Sigmoid colon (tissue), 7 donors: ENCODE measurements around the gene ACTR2. TPM values are rescaled to one million over a fixed set of nuclear protein-coding genes. Genes with fewer than 3 reads are reported as not detected.
"Not testable (repeated sequence)": the region's sequence is repeated elsewhere in the genome, so short reads cannot be mapped to it uniquely, and the experiment has no call there.

ENCODE experiments used
- DNase-seq: peaks from one replicate; pipeline ENCODE4 v3.0.0-alpha.2; 2019
- H3K27ac ChIP-seq, 4 donors: fragments of 200-600 bp; sonication (generic); one replicate each; pipeline ENCODE4 v1.5.1; 2016 to 2019; ENCODE audit warnings: mild to moderate bottlenecking in 1 of 4
- H3K27me3 ChIP-seq, 3 donors: fragments of 200-600 bp; sonication (generic); one replicate each; pipeline ENCODE4 v1.5.1; 2019; ENCODE audit warnings: mild to moderate bottlenecking in 1 of 3
- H3K36me3 ChIP-seq, 4 donors: fragments of 200-600 bp; sonication (generic); one replicate each; pipeline ENCODE4 v1.5.1; 2016 to 2019
- H3K4me1 ChIP-seq, 4 donors: fragments of 200-600 bp; sonication (generic); one replicate each; pipeline ENCODE4 v1.5.1; 2017 to 2019
- H3K4me3 ChIP-seq, 4 donors: fragments of 200-600 bp; sonication (generic); one replicate each; pipeline ENCODE4 v1.5.1; 2017 to 2019; ENCODE audit warnings: mild to moderate bottlenecking in 2 of 4, moderate library complexity in 1 of 4
- H3K9me3 ChIP-seq, 4 donors: fragments of 200-600 bp in 3 of 4; sonication (generic) in 3 of 4; one replicate each; pipeline versions ENCODE4 v1.5.1 to v1.6.1; 2013 to 2019
- EP300 ChIP-seq, 4 donors: sonication (generic); formaldehyde crosslinking; IDR thresholded peaks; one replicate each; pipeline ENCODE4 v1.6.1; 2017; ENCODE audit warnings: antibody characterized with exemption in 4 of 4
- POLR2A ChIP-seq, 2 donors: fragments of 450-650 bp; IDR thresholded peaks; one replicate each; pipeline ENCODE4 v1.6.1; 2016; ENCODE audit warnings: antibody characterized with exemption in 2 of 2, mild to moderate bottlenecking in 2 of 2, moderate library complexity in 2 of 2
- POLR2AphosphoS5 ChIP-seq, 4 donors: sonication (generic); formaldehyde crosslinking; IDR thresholded peaks; one replicate each; pipeline ENCODE4 v1.6.1; 2017; ENCODE audit warnings: antibody characterized with exemption in 4 of 4
- WGBS, 2 donors: extraction: QIAGEN DNeasy Blood & Tissue Kit; methylation state at CpG; one replicate each; pipeline ENCODE4 v1.1.7; 2013; 5-methylcytosine and 5-hydroxymethylcytosine counted together
- intact Hi-C: fragments of 100-400 bp; cut with DNase I; formaldehyde crosslinking; loops from one replicate; pipeline ENCODE4 v1.15.1; 2023
- polyA plus RNA-seq, 3 donors: library from polyadenylated mRNA; stranded (reverse); fragments of 200-250 nt; gene quantifications; one replicate each; pipeline ENCODE4 v1.2.3, GENCODE V29; 2013
- total RNA-seq, 4 donors: library from RNA; depleted of rRNA; stranded (reverse); fragments of >200 nt; gene quantifications; one replicate each; pipeline ENCODE4 v1.1.0, GENCODE V29; 2016
- TF ChIP-seq, protein P1 (sequence below), 4 experiments: fragments of 450-650 bp in 3 of 4; fragments of 200-600 bp in 1 of 4; IDR thresholded peaks; one replicate each; pipeline ENCODE4 v1.5.1; 2016 to 2019; ENCODE audit warnings: antibody characterized with exemption in 4 of 4, mild to moderate bottlenecking in 3 of 4, moderate library complexity in 2 of 4
- donor health status: healthy with polysubstance abuse.
- donor health status: Bipolar disorder and iron deficiency.
- donor health status: healthy.

The ACTR2 gene
- total and polyA plus RNA-seq, 7 donors: 70.9 to 171 (median 98.1) TPM

DNA sequence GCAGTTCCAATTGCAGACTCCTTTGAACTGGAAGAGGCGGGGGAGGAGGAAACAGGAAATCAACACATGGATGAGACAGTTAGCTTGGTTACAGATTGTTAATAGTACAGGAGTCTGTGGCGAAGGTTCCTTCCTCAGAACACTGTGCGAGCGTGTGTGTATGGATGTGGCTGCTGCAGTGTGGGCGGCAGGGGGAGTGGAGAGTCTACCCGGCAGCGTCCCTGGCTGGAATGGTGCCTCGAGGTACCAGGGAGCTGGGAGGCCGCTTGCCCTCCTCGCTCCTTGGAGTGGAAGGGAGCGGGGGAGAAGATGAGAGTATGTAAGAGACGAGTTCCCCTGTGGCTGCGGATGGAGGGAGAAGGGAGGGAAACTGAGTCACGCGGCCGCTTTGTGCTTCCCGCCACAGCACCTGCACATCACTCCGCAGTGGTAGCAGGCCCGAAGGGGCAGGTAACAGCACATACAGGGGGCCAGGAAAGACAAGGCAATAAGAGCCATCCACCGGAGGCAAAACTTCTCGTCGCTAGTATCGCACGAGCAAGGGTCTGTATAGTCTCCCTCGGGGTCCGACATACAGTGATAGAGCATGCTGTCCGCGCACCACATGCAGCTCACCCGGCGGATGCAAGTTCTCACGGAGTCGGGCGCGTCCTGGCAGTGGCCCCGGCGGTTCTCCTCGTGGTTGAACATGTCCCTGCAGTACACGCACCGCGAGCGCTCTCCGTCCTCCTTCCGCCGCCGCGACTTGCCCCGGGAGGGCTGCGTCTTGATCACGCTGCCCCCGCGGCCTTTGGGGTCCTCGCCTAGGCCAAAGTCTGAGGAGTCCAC is 85.7 kb downstream of the ACTR2 start:
- H3K4me1 ChIP-seq: peaks cover 0 to 4% (median 2%) of the 10 kb centered on the region in 4 donors
- intact Hi-C loops: no loop called here
- H3K27me3 ChIP-seq: no peaks in the 10 kb centered on the region
- H3K27ac ChIP-seq: no peak overlapping the region
- TF ChIP-seq POLR2AphosphoS5 (IDR thresholded peaks at IDR 0.05): no peak
- TF ChIP-seq POLR2A (IDR thresholded peaks at IDR 0.05): no peak
- TF ChIP-seq, protein P1, sequence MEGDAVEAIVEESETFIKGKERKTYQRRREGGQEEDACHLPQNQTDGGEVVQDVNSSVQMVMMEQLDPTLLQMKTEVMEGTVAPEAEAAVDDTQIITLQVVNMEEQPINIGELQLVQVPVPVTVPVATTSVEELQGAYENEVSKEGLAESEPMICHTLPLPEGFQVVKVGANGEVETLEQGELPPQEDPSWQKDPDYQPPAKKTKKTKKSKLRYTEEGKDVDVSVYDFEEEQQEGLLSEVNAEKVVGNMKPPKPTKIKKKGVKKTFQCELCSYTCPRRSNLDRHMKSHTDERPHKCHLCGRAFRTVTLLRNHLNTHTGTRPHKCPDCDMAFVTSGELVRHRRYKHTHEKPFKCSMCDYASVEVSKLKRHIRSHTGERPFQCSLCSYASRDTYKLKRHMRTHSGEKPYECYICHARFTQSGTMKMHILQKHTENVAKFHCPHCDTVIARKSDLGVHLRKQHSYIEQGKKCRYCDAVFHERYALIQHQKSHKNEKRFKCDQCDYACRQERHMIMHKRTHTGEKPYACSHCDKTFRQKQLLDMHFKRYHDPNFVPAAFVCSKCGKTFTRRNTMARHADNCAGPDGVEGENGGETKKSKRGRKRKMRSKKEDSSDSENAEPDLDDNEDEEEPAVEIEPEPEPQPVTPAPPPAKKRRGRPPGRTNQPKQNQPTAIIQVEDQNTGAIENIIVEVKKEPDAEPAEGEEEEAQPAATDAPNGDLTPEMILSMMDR (IDR thresholded peaks at IDR 0.05): no peak
- no peak for TF ChIP-seq EP300 (IDR thresholded peaks at IDR 0.05)
- 94 to 95% methylated on average over 52 of the region's 52 CpGs for WGBS, 2 donors
- no peak overlapping the region for H3K4me3 ChIP-seq
- H3K9me3 ChIP-seq: no peaks in the 10 kb centered on the region
- DNase-seq: peak; percentile 56
- H3K36me3 ChIP-seq: peaks cover 0 to 46% (median 12%) of the 10 kb centered on the region in 4 donors

- Histone ChIP-seq H3K4me1 (peaks cover 0 to 4% (median 2%) of the 10 kb centered on the region in 4 donors), H3K27me3 (no peaks in the 10 kb centered on the region), H3K4me3 (no peak overlapping the region), H3K27ac (no peak overlapping the region), H3K9me3 (no peaks in the 10 kb centered on the region), H3K36me3 (peaks cover 0 to 46% (median 12%) of the 10 kb centered on the region in 4 donors)
- no peak for DNase-seq
- intact Hi-C loops: no loop called here
- WGBS, 2 donors: 97 to 98% methylated on average over 24 of the region's 24 CpGs
- TF ChIP-seq POLR2A (IDR thresholded peaks at IDR 0.05) (no peak), POLR2AphosphoS5 (IDR thresholded peaks at IDR 0.05) (no peak), EP300 (IDR thresholded peaks at IDR 0.05) (no peak)
- TF ChIP-seq, protein P1 (IDR thresholded peaks at IDR 0.05): no peak
Observed at GRCh38 chr2:65313954-65314256, 86.3 kb downstream of the ACTR2 start.

GRCh38 chr2:65314801-65315441 is 87.3 kb downstream of the ACTR2 start:
- H3K4me1 ChIP-seq: peaks cover 0 to 10% (median 4%) of the 10 kb centered on the region in 4 donors
- intact Hi-C loops: no loop called here
- H3K36me3 ChIP-seq: peaks cover 0 to 46% (median 12%) of the 10 kb centered on the region in 4 donors
- TF ChIP-seq, protein P1 (IDR thresholded peaks at IDR 0.05): no peak
- TF ChIP-seq POLR2A (IDR thresholded peaks at IDR 0.05) (no peak), EP300 (IDR thresholded peaks at IDR 0.05) (no peak), POLR2AphosphoS5 (IDR thresholded peaks at IDR 0.05) (no peak)
- no peaks in the 10 kb centered on the region for H3K27me3 ChIP-seq
- no peak overlapping the region for H3K4me3 ChIP-seq
- WGBS, 2 donors: 91 to 92% methylated on average over 8 of the region's 8 CpGs
- H3K27ac ChIP-seq: peak overlapping the region in 1 of 4 donors; percentile 46
- peak; percentile 25 for DNase-seq
- no peaks in the 10 kb centered on the region for H3K9me3 ChIP-seq

DNA sequence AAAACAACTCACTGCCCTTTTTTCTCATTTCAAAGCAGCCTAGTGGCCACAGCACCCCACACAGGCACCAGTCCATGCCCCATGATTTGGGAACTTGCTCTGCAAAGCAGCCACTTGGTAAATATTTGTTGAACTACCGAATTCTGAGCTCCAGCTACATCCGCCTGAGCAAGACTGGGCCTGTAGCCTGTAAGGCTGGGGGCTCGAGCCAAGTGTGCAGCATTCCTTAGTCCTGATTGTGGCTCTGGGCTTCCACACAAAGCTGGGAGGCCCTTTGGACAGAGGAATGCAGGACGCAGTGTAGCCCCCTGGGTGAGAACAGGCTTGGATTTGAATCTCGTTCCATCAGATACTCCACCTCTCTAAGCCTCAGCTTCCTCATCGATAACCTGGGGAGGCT is 88.4 kb downstream of the ACTR2 start:
- peaks cover 0 to 46% (median 12%) of the 10 kb centered on the region in 4 donors for H3K36me3 ChIP-seq
- peak overlapping the region; percentile 43 to 54 (median 48) for H3K27ac ChIP-seq
- 71 to 72% methylated on average over 6 of the region's 6 CpGs for WGBS, 2 donors
- TF ChIP-seq POLR2AphosphoS5 (IDR thresholded peaks at IDR 0.05) (no peak), EP300 (IDR thresholded peaks at IDR 0.05) (no peak), POLR2A (IDR thresholded peaks at IDR 0.05) (no peak)
- TF ChIP-seq, protein P1 (IDR thresholded peaks at IDR 0.05): no peak
- peak; percentile 91 for DNase-seq
- H3K4me3 ChIP-seq: no peak overlapping the region
- peaks cover 0 to 17% (median 10%) of the 10 kb centered on the region in 4 donors for H3K4me1 ChIP-seq
- no peaks in the 10 kb centered on the region for H3K9me3 ChIP-seq
- H3K27me3 ChIP-seq: no peaks in the 10 kb centered on the region
- intact Hi-C loops: no loop called here

- H3K27me3 ChIP-seq, H3K4me3 ChIP-seq, intact Hi-C loops, H3K27ac ChIP-seq, DNase-seq, H3K9me3 ChIP-seq: not testable (repeated sequence)
- peaks cover 0 to 17% (median 10%) of the 10 kb centered on the region in 4 donors for H3K4me1 ChIP-seq
- H3K36me3 ChIP-seq: peaks cover 0 to 37% (median 12%) of the 10 kb centered on the region in 4 donors
- WGBS, 2 donors: 94 to 98% methylated on average over 7 of the region's 7 CpGs
Observed at GRCh38 chr2:65317351-65317750, 89.7 kb downstream of the ACTR2 start.
